ENCODE data around the gene ZNF836. TPM values are rescaled to one million over a fixed set of nuclear protein-coding genes. Genes with fewer than 3 reads are reported as not detected.

The ZNF836 gene
- total and polyA plus RNA-seq, 2 of the 13 experiments (the other 11 are each of a cell fraction or from before 2014, with no cell fraction given): 1.6 to 5.3 TPM

DNA sequence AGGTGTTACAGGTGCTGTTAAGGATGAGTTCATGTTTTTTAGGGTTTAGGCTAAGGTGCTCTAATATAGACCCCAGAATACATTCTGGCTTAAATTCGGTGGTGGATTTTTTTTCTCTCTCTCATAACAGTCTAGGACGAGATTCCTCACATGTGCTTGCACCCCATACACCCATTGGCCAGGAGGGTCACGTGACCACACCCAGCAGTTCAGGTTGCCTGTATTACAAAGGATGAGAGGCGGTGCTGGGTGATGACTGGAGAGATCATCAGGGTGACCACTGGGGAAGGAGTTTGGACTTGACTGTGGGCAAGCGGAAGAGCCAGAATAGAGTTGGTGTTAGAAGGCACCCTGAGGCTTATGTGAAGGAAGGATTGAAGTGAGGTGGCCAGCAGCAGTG lies 46.2 kb upstream of the ZNF836 start:
- TF ChIP-seq RNF2 (conservative IDR thresholded peaks at IDR 0.05; ENCODE audit: low read depth) (no peak), ZFP41 (CRISPR knock-in tag; IDR thresholded peaks at IDR 0.05; ENCODE audit: borderline replicate concordance) (no peak), SP5 (CRISPR knock-in tag; IDR thresholded peaks at IDR 0.05; ENCODE audit: borderline replicate concordance, low read depth) (no peak), ZFP36L2 (CRISPR knock-in tag; IDR thresholded peaks at IDR 0.05) (no peak), GLI4 (CRISPR knock-in tag; IDR thresholded peaks at IDR 0.05; ENCODE audit: borderline replicate concordance) (no peak), NFKB2 (CRISPR knock-in tag; IDR thresholded peaks at IDR 0.05; ENCODE audit: borderline replicate concordance) (no peak)
- TF ChIP-seq, protein P1, sequence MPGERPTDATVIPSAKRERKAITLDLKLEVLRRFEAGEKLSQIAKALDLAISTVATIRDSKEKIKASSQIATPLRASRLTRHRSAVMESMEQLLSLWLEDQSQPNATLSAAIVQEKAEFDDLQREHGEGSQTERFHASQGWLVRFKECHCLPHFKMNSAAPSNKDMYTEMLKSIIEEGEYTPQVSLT (CRISPR knock-in tag; IDR thresholded peaks at IDR 0.05; ENCODE audit: borderline replicate concordance, low read depth): no peak
- TF ChIP-seq, protein P2, sequence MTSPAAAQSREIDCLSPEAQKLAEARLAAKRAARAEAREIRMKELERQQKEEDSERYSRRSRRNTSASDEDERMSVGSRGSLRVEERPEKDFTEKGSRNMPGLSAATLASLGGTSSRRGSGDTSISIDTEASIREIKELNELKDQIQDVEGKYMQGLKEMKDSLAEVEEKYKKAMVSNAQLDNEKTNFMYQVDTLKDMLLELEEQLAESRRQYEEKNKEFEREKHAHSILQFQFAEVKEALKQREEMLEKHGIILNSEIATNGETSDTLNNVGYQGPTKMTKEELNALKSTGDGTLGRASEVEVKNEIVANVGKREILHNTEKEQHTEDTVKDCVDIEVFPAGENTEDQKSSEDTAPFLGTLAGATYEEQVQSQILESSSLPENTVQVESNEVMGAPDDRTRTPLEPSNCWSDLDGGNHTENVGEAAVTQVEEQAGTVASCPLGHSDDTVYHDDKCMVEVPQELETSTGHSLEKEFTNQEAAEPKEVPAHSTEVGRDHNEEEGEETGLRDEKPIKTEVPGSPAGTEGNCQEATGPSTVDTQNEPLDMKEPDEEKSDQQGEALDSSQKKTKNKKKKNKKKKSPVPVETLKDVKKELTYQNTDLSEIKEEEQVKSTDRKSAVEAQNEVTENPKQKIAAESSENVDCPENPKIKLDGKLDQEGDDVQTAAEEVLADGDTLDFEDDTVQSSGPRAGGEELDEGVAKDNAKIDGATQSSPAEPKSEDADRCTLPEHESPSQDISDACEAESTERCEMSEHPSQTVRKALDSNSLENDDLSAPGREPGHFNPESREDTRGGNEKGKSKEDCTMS (CRISPR knock-in tag; conservative IDR thresholded peaks at IDR 0.05): no peak
- TF ChIP-seq, protein P3, sequence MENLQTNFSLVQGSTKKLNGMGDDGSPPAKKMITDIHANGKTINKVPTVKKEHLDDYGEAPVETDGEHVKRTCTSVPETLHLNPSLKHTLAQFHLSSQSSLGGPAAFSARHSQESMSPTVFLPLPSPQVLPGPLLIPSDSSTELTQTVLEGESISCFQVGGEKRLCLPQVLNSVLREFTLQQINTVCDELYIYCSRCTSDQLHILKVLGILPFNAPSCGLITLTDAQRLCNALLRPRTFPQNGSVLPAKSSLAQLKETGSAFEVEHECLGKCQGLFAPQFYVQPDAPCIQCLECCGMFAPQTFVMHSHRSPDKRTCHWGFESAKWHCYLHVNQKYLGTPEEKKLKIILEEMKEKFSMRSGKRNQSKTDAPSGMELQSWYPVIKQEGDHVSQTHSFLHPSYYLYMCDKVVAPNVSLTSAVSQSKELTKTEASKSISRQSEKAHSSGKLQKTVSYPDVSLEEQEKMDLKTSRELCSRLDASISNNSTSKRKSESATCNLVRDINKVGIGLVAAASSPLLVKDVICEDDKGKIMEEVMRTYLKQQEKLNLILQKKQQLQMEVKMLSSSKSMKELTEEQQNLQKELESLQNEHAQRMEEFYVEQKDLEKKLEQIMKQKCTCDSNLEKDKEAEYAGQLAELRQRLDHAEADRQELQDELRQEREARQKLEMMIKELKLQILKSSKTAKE (CRISPR knock-in tag; IDR thresholded peaks at IDR 0.05; ENCODE audit: borderline replicate concordance): no peak
- TF ChIP-seq, protein P4, sequence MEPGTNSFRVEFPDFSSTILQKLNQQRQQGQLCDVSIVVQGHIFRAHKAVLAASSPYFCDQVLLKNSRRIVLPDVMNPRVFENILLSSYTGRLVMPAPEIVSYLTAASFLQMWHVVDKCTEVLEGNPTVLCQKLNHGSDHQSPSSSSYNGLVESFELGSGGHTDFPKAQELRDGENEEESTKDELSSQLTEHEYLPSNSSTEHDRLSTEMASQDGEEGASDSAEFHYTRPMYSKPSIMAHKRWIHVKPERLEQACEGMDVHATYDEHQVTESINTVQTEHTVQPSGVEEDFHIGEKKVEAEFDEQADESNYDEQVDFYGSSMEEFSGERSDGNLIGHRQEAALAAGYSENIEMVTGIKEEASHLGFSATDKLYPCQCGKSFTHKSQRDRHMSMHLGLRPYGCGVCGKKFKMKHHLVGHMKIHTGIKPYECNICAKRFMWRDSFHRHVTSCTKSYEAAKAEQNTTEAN (CRISPR knock-in tag; conservative IDR thresholded peaks at IDR 0.05): no peak
- H3K4me3 ChIP-seq (replicated peaks in 1 of 3; ENCODE audit: insufficient read depth in 1 of 3, low read depth in 2 of 3, low read length in 3 of 3): no peak overlapping the region
- H3K36me3 ChIP-seq (replicated peaks in 1 of 2; ENCODE audit: control insufficient read depth in 1 of 2, insufficient read depth in 2 of 2, low read length in 2 of 2): peaks cover 53 to 91% of the 10 kb centered on the region in 2 experiments
- no peak overlapping the region for H3K4me2 ChIP-seq (ENCODE audit: low read depth, low read length)
- H2AFZ ChIP-seq (ENCODE audit: low read length): no peak overlapping the region
- H3K4me1 ChIP-seq (ENCODE audit: insufficient read depth, low read length): no peaks in the 10 kb centered on the region
- intact Hi-C loops (cut with micrococcal nuclease; ENCODE audit: unreplicated experiment): no loop called here
- ATAC-seq (no peak), DNase-seq (ENCODE audit: low spot score) (no peak), FAIRE-seq (no peak)
- POLR2A ChIA-PET: no interaction called here
- 100% methylated on average over 5 of the region's 5 CpGs for WGBS (ENCODE audit: low lambda C conversion rate)
- H3K9me3 ChIP-seq (ENCODE audit: low read length): no peaks in the 10 kb centered on the region
- in situ Hi-C loops (cut with HindIII; ENCODE audit: extremely low pct_ligation_motif_present, low pct_unique_long_range_greater_than_20kb): no loop called here
- H3K79me2 ChIP-seq (ENCODE audit: insufficient read depth, low read length): no peaks in the 10 kb centered on the region
- CTCF ChIA-PET (ENCODE audit: low intra/inter-chr PET ratio, low total read pairs): no interaction called here
- no peak overlapping the region for H3K9ac ChIP-seq (ENCODE audit: insufficient read depth, low read depth, low read length)
- no peak overlapping the region for H3K27ac ChIP-seq (ENCODE audit: extremely low read length, insufficient read depth, low read length)
- no peaks in the 10 kb centered on the region for H3K27me3 ChIP-seq (ENCODE audit: control insufficient read depth in 1 of 2, insufficient read depth in 2 of 2, low read length in 2 of 2)
- no peaks in the 10 kb centered on the region for H4K20me1 ChIP-seq (ENCODE audit: insufficient read depth, low read length)
- BruUV-seq (replicated peaks): no TSS peak

Measured in HepG2 (cell line).